Measurements from ENCODE around the gene CSRP1.

DNA sequence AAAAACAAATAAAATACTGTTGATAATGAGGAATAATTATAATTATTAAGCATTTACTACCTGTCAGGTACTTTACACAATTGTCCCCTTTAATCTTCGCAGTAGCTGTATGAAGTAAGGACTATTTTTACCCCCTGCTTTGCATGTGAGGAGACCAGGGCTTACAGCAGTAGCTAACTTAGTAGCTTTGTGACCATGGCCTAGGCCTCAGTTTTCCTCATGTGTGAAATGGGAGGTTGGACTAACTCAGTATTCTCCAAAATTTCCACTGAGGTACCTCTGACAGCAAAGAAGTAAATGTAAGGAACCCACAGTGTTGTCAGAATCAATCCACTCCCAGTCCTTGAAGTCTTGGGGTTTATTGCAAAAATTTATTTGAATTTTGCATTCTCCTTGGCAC, 3.8 kb upstream of the CSRP1 start:
- TF ChIP-seq, protein P1, sequence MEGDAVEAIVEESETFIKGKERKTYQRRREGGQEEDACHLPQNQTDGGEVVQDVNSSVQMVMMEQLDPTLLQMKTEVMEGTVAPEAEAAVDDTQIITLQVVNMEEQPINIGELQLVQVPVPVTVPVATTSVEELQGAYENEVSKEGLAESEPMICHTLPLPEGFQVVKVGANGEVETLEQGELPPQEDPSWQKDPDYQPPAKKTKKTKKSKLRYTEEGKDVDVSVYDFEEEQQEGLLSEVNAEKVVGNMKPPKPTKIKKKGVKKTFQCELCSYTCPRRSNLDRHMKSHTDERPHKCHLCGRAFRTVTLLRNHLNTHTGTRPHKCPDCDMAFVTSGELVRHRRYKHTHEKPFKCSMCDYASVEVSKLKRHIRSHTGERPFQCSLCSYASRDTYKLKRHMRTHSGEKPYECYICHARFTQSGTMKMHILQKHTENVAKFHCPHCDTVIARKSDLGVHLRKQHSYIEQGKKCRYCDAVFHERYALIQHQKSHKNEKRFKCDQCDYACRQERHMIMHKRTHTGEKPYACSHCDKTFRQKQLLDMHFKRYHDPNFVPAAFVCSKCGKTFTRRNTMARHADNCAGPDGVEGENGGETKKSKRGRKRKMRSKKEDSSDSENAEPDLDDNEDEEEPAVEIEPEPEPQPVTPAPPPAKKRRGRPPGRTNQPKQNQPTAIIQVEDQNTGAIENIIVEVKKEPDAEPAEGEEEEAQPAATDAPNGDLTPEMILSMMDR (IDR thresholded peaks at IDR 0.05), result no peak
- no peak for TF ChIP-seq POLR2A (IDR thresholded peaks at IDR 0.05)
